Measurements from ENCODE around the gene DNAJC3. TPM values are rescaled to one million over a fixed set of nuclear protein-coding genes. Genes with fewer than 3 reads are reported as not detected.
A peak's percentile ranks its signal among the peaks of the same experiment; 100 is the strongest.
"Not testable (repeated sequence)": the region's sequence is repeated elsewhere in the genome, so short reads cannot be mapped to it uniquely, and the experiment has no call there.

The DNAJC3 gene
- total and polyA plus RNA-seq, 4 donors, result 19.4 to 51.7 (median 30.8) TPM

DNA sequence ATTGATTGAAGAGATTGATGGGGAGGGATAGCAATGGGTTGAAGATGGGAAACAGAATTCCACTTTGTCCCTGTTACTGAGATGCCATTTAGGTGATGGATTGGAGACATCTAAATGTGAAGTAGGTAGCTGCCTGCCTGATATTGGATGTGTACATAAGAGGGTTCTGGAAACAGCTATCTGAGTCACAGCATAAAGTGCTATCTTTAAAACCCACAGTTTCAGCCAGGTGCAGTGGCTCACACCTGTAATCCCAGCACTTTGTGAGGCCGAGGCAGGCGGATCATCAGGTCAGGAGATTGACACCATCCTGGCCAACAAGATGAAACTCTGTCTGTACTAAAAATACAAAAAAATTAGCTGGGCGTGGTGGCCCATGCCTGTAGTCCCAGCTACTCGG is 72.6 kb downstream of the DNAJC3 start:
- Histone ChIP-seq H3K4me1 (ENCODE audit: control insufficient read depth, insufficient read depth, low read length) (no peaks in the 10 kb centered on the region), H3K27ac (ENCODE audit: low read depth, low read length) (no peak overlapping the region), H3K36me3 (ENCODE audit: control insufficient read depth, insufficient read depth, low read length) (no peaks in the 10 kb centered on the region), H3K9me3 (ENCODE audit: control insufficient read depth, insufficient read depth, low read length) (no peaks in the 10 kb centered on the region), H3K27me3 (ENCODE audit: control insufficient read depth, insufficient read depth, low read length) (no peaks in the 10 kb centered on the region), H3K4me3 (ENCODE audit: low read depth, low read length) (no peak overlapping the region)
- DNase-seq (ENCODE audit: low read depth in 4 of 6, low spot score in 6 of 6), result peak in 1 of 6 donors; percentile 7
- 94% methylated on average over 2 of the region's 4 CpGs for WGBS (ENCODE audit: insufficient coverage)

- Histone ChIP-seq H3K9me3 (ENCODE audit: control insufficient read depth, insufficient read depth, low read length) (no peaks in the 10 kb centered on the region), H3K4me3 (ENCODE audit: low read depth, low read length) (no peak overlapping the region), H3K27ac (ENCODE audit: low read depth, low read length) (no peak overlapping the region), H3K27me3 (ENCODE audit: control insufficient read depth, insufficient read depth, low read length) (no peaks in the 10 kb centered on the region), H3K4me1 (ENCODE audit: control insufficient read depth, insufficient read depth, low read length) (no peaks in the 10 kb centered on the region), H3K36me3 (ENCODE audit: control insufficient read depth, insufficient read depth, low read length) (no peaks in the 10 kb centered on the region)
- WGBS (ENCODE audit: insufficient coverage), result no CpG with 5 or more reads among the region's 2 CpGs
- DNase-seq (ENCODE audit: low read depth in 4 of 6, low spot score in 6 of 6), result no peak
These were observed 75.7 kb downstream of the DNAJC3 start for GRCh38 chr13:95752677-95753076.

GRCh38 chr13:95754069-95754468 is 77.1 kb downstream of the DNAJC3 start:
- no peaks in the 10 kb centered on the region for H3K4me1 ChIP-seq (ENCODE audit: control insufficient read depth, insufficient read depth, low read length)
- 92% methylated on average over 2 of the region's 4 CpGs for WGBS (ENCODE audit: insufficient coverage)
- no peak for DNase-seq (ENCODE audit: low read depth in 4 of 6, low spot score in 6 of 6)

DNA sequence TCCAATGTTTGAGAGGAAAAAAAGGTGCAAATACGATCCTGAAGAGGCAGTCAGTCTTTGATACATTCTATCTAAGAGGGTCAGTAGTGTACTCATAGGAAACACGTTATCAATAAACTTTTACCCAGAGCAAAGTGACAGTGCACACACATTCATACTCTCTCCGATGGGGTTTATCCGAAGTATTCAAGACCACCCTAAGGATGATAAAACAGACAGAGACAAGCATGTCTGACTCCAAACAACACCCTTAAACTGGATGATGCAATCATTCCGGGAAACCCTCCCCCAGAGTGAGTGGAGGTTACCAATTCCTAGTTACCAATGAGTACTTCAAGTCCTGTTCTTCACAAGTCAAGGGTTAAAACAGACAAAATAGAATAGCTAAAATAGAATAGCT is 79.1 kb downstream of the DNAJC3 start:
- 92% methylated on average over 3 of the region's 5 CpGs for WGBS (ENCODE audit: insufficient coverage)
- no peak for DNase-seq (ENCODE audit: low read depth in 4 of 6, low spot score in 6 of 6)
- Histone ChIP-seq H3K27me3 (ENCODE audit: control insufficient read depth, insufficient read depth, low read length) (no peaks in the 10 kb centered on the region), H3K4me3 (ENCODE audit: low read depth, low read length) (no peak overlapping the region), H3K4me1 (ENCODE audit: control insufficient read depth, insufficient read depth, low read length) (no peaks in the 10 kb centered on the region), H3K9me3 (ENCODE audit: control insufficient read depth, insufficient read depth, low read length) (no peaks in the 10 kb centered on the region), H3K27ac (ENCODE audit: low read depth, low read length) (no peak overlapping the region), H3K36me3 (ENCODE audit: control insufficient read depth, insufficient read depth, low read length) (no peaks in the 10 kb centered on the region)

More at GRCh38 chr13:95754069-95754468, 77.1 kb downstream of the DNAJC3 start:
- Histone ChIP-seq H3K27ac (ENCODE audit: low read depth, low read length) (no peak overlapping the region), H3K27me3 (ENCODE audit: control insufficient read depth, insufficient read depth, low read length) (no peaks in the 10 kb centered on the region), H3K9me3 (ENCODE audit: control insufficient read depth, insufficient read depth, low read length) (no peaks in the 10 kb centered on the region), H3K4me3 (ENCODE audit: low read depth, low read length) (no peak overlapping the region), H3K36me3 (ENCODE audit: control insufficient read depth, insufficient read depth, low read length) (no peaks in the 10 kb centered on the region)

DNA sequence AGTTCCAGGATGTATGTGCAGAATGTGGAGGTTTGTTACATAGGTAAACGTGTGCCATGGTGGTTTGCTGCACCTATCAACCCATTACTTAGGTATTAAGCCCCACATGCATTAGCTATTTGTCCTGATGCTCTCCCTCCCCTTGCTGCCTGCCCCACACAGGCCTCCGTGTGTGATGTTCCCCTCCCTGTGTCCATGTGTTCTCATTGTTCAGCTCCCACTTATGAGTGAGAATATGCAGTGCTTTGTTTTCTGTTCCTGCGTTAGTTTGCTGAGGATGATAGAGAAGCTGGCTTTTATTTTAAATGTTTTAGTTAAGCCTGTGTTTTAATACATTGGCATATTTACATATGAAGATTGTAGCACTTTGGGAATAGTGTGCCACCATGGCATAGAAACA is 85.7 kb downstream of the DNAJC3 start:
- not testable (repeated sequence) for H3K4me3 ChIP-seq (ENCODE audit: low read depth, low read length); H3K27me3 ChIP-seq (ENCODE audit: control insufficient read depth, insufficient read depth, low read length); H3K27ac ChIP-seq (ENCODE audit: low read depth, low read length); DNase-seq (ENCODE audit: low read depth in 4 of 6, low spot score in 6 of 6); H3K4me1 ChIP-seq (ENCODE audit: control insufficient read depth, insufficient read depth, low read length); H3K36me3 ChIP-seq (ENCODE audit: control insufficient read depth, insufficient read depth, low read length); H3K9me3 ChIP-seq (ENCODE audit: control insufficient read depth, insufficient read depth, low read length)
- WGBS (ENCODE audit: insufficient coverage), result no CpG with 5 or more reads among the region's 3 CpGs

- Histone ChIP-seq H3K27me3 (ENCODE audit: control insufficient read depth, insufficient read depth, low read length) (no peaks in the 10 kb centered on the region), H3K4me3 (ENCODE audit: low read depth, low read length) (no peak overlapping the region), H3K27ac (ENCODE audit: low read depth, low read length) (no peak overlapping the region), H3K36me3 (ENCODE audit: control insufficient read depth, insufficient read depth, low read length) (no peaks in the 10 kb centered on the region), H3K9me3 (ENCODE audit: control insufficient read depth, insufficient read depth, low read length) (no peaks in the 10 kb centered on the region), H3K4me1 (ENCODE audit: control insufficient read depth, insufficient read depth, low read length) (no peaks in the 10 kb centered on the region)
- no peak for DNase-seq (ENCODE audit: low read depth in 4 of 6, low spot score in 6 of 6)
- WGBS (ENCODE audit: insufficient coverage), result 80% methylated on average over 1 of the region's 4 CpGs
These were observed 86.7 kb downstream of the DNAJC3 start for GRCh38 chr13:95763601-95764000.

DNA sequence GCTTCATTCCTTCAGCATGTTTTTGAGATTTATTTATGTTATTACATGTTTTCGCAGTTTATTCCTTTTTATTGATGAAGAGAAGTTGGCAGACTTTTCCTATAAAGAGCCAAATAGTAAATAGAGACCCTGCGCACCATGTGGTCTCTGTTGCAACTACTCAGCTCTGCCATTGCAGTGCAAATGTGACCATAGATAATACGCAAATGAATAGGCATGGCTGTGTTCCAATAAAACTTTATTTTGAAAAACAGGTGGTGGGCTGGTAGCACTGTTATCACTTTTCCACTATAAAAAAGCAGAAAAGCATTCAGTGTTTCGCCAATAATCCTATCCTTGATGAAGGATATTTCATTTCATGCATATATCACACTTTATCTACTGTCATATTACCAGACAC is 95.0 kb downstream of the DNAJC3 start:
- H3K4me1 ChIP-seq (ENCODE audit: control insufficient read depth, insufficient read depth, low read length), result no peaks in the 10 kb centered on the region
- no peaks in the 10 kb centered on the region for H3K36me3 ChIP-seq (ENCODE audit: control insufficient read depth, insufficient read depth, low read length)
- DNase-seq (ENCODE audit: low read depth in 4 of 6, low spot score in 6 of 6), result no peak
- no CpG with 5 or more reads among the region's 4 CpGs for WGBS (ENCODE audit: insufficient coverage)
- no peaks in the 10 kb centered on the region for H3K9me3 ChIP-seq (ENCODE audit: control insufficient read depth, insufficient read depth, low read length)
- no peak overlapping the region for H3K27ac ChIP-seq (ENCODE audit: low read depth, low read length)
- no peak overlapping the region for H3K4me3 ChIP-seq (ENCODE audit: low read depth, low read length)
- H3K27me3 ChIP-seq (ENCODE audit: control insufficient read depth, insufficient read depth, low read length), result no peaks in the 10 kb centered on the region

DNA sequence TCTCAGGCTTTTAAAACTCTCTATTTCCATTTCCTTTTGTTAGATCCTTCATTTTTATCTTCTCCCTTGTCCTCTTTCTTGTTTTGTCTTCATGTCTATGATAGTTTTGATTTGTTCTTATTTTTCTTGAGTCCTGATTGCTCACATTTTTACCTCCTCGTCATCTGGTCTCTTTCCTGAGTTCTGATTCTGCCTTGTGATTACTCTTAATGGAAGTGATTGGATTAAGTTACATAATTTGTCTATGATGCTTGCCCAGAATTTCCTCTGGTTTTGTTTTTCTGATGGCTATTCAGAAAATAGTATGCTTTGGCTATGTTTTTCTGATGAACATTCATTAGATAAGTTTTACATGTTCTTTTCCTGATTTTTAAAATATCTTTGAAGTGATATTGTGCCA is 102.6 kb downstream of the DNAJC3 start:
- WGBS (ENCODE audit: insufficient coverage), result no CpG with 5 or more reads among the region's 1 CpG
- no peak overlapping the region for H3K4me3 ChIP-seq (ENCODE audit: low read depth, low read length)
- no peaks in the 10 kb centered on the region for H3K36me3 ChIP-seq (ENCODE audit: control insufficient read depth, insufficient read depth, low read length)
- no peak for DNase-seq (ENCODE audit: low read depth in 4 of 6, low spot score in 6 of 6)
- no peak overlapping the region for H3K27ac ChIP-seq (ENCODE audit: low read depth, low read length)
- H3K4me1 ChIP-seq (ENCODE audit: control insufficient read depth, insufficient read depth, low read length), result no peaks in the 10 kb centered on the region
- H3K9me3 ChIP-seq (ENCODE audit: control insufficient read depth, insufficient read depth, low read length), result no peaks in the 10 kb centered on the region
- H3K27me3 ChIP-seq (ENCODE audit: control insufficient read depth, insufficient read depth, low read length), result no peaks in the 10 kb centered on the region

- WGBS (ENCODE audit: insufficient coverage), result 93% methylated on average over 3 of the region's 6 CpGs
These were observed 104.1 kb downstream of the DNAJC3 start for GRCh38 chr13:95781016-95781415.

GRCh38 chr13:95781940-95782339 is 105.0 kb downstream of the DNAJC3 start:
- not testable (repeated sequence) for H3K36me3 ChIP-seq (ENCODE audit: control insufficient read depth, insufficient read depth, low read length); DNase-seq (ENCODE audit: low read depth in 4 of 6, low spot score in 6 of 6); H3K4me1 ChIP-seq (ENCODE audit: control insufficient read depth, insufficient read depth, low read length); H3K27me3 ChIP-seq (ENCODE audit: control insufficient read depth, insufficient read depth, low read length); H3K9me3 ChIP-seq (ENCODE audit: control insufficient read depth, insufficient read depth, low read length); H3K27ac ChIP-seq (ENCODE audit: low read depth, low read length); H3K4me3 ChIP-seq (ENCODE audit: low read depth, low read length)
- WGBS (ENCODE audit: insufficient coverage), result no CpG with 5 or more reads among the region's 1 CpG

More at GRCh38 chr13:95781016-95781415, 104.1 kb downstream of the DNAJC3 start:
- H3K4me1 ChIP-seq (ENCODE audit: control insufficient read depth, insufficient read depth, low read length), result no peaks in the 10 kb centered on the region
- DNase-seq (ENCODE audit: low read depth in 4 of 6, low spot score in 6 of 6), result no peak
- H3K27ac ChIP-seq (ENCODE audit: low read depth, low read length), result no peak overlapping the region
- H3K27me3 ChIP-seq (ENCODE audit: control insufficient read depth, insufficient read depth, low read length), result no peaks in the 10 kb centered on the region
- H3K9me3 ChIP-seq (ENCODE audit: control insufficient read depth, insufficient read depth, low read length), result no peaks in the 10 kb centered on the region
- no peak overlapping the region for H3K4me3 ChIP-seq (ENCODE audit: low read depth, low read length)
- no peaks in the 10 kb centered on the region for H3K36me3 ChIP-seq (ENCODE audit: control insufficient read depth, insufficient read depth, low read length)
